SK-N-SH treated with all-trans-retinoic acid at 6 μM for 48 hours (cell line): ENCODE measurements around the gene MCRS1.

Experiments
- ZFP30 ChIP-seq: fragments of 450-650 bp; formaldehyde crosslinking; IDR thresholded peaks from 2 replicates; pipeline ENCODE4 v1.5.0; 2022; ENCODE audit warnings: mild to moderate bottlenecking, moderate library complexity
- ZNF565 ChIP-seq: fragments of 450-650 bp; formaldehyde crosslinking; conservative IDR thresholded peaks from 2 replicates; pipeline ENCODE4 v1.5.0; 2020; ENCODE audit warnings: low read depth, mild to moderate bottlenecking, moderate library complexity
- TF ChIP-seq, protein P1 (sequence below): fragments of 250-450 bp; sonication (Bioruptor Pico); IDR thresholded peaks from 2 replicates; pipeline ENCODE4 v1.8.0; 2020; ENCODE audit warnings: mild to moderate bottlenecking, moderate library complexity, borderline replicate concordance

- TF ChIP-seq ZNF565 (CRISPR knock-in tag) (no peak), ZFP30 (CRISPR knock-in tag) (no peak)
- TF ChIP-seq, protein P1, sequence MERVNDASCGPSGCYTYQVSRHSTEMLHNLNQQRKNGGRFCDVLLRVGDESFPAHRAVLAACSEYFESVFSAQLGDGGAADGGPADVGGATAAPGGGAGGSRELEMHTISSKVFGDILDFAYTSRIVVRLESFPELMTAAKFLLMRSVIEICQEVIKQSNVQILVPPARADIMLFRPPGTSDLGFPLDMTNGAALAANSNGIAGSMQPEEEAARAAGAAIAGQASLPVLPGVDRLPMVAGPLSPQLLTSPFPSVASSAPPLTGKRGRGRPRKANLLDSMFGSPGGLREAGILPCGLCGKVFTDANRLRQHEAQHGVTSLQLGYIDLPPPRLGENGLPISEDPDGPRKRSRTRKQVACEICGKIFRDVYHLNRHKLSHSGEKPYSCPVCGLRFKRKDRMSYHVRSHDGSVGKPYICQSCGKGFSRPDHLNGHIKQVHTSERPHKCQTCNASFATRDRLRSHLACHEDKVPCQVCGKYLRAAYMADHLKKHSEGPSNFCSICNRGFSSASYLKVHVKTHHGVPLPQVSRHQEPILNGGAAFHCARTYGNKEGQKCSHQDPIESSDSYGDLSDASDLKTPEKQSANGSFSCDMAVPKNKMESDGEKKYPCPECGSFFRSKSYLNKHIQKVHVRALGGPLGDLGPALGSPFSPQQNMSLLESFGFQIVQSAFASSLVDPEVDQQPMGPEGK = no peak
Observed at GRCh38 chr12:49557917-49558215, 10.1 kb downstream of the MCRS1 start.
